Epithelial cell of esophagus (primary cell): Measurements from ENCODE around the gene CPA2.
"Not testable (repeated sequence)": the region's sequence is repeated elsewhere in the genome, so short reads cannot be mapped to it uniquely, and the experiment has no call there.

Experiments used
- DNase-seq: peaks from one replicate; pipeline ENCODE4 v3.0.0; 2010; ENCODE audit warnings: low read depth
- H3K4me3 ChIP-seq: 2 replicates; pipeline ENCODE4 v1.5.1; 2011; ENCODE audit warnings: mild to moderate bottlenecking, low read length, control low read depth
- CTCF ChIP-seq: IDR thresholded peaks from 2 replicates; pipeline ENCODE4 v1.5.1; 2011; ENCODE audit warnings: low read depth, mild to moderate bottlenecking, low read length, control low read depth, inconsistent platforms; ENCODE audit not compliant: insufficient read depth; ENCODE audit errors: missing control alignments

The CPA2 gene

DNA sequence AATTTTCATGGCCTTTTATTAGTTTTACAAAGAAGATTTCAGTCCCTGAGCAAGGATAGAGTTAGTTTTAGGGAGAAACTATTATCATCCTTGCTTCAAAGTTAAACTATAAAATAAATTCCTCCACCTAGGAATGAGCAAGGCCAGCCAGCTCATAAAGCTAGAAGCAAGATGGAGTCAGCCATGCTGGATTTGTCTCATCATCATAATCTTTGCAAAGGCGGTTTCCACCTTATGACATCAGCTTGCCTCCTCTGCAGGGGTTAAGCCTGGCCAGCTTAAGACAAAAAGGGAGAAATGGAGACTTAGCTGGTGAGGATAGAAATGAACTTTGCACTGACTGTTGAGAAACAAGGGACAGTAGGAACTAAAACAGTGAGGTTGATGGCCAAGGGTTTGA, 40.3 kb upstream of the CPA2 start:
- DNase-seq: no peak
- no peak overlapping the region for H3K4me3 ChIP-seq
- no peak for TF ChIP-seq CTCF

DNA sequence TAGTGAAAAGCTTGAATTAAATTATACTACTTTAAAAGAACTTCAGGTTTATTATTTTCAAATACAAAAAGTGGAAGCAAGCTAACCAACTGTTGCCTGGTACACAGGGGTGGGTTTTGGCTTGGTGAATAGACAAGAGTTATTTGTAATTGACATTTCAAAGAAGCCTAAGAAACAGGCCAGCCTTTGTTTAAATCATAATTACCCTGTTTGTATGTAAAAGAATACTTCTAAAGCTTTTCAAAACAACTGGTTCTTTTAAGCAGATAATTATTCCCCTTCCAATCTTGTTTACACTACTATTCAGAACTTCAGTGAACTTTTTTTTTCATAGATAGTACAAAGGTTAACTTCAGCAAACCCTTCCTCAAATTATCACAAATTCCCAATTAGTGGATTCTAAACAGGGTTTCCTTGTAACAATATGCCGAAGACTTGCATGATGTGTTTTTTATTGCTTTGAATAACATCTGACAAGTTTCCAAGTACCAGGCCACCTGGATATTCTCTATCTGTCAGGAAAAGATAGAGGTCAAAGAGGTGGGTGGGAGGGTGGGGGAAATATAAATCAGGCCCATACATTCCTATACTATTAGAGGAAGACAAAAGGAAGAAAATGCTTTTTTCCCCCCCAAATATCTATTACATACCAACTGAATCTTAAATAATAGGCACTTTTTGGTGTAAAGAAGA, 38.6 kb upstream of the CPA2 start:
- no peak for DNase-seq
- H3K4me3 ChIP-seq: no peak overlapping the region
- no peak for TF ChIP-seq CTCF

DNA sequence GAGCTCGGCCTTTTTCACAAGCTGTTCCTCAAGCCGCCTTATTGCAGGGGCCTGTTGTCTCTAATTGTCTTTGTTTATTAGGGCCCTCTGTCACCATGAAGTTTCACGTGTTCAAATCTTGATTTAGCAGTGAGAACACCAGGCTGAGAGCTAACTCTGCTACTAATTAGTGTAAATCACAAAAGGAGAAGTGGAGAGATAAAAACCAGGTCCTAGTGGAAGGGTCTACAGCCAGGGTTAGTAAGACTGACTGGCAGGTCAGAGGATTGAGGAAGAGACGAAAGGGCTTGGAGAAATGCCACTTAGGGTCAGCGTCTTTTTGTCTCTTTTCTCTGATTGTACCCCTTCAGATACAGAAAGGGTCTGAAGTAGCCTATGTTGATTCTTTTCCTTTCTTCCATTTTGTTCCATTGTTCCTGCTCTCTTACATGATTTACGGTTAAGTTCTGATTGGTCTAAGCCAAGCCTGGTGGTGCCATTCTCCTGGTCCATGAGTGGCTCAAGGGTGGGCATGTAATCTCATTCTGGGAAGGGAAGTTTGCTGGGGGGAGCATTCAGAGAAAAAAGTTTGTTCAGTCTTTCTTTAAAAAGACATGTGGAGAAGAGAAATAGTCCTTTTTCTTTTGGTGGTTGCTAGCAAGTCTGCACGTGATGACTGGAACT, 37.7 kb upstream of the CPA2 start:
- no peak overlapping the region for H3K4me3 ChIP-seq
- TF ChIP-seq CTCF: no peak
- DNase-seq: no peak

DNA sequence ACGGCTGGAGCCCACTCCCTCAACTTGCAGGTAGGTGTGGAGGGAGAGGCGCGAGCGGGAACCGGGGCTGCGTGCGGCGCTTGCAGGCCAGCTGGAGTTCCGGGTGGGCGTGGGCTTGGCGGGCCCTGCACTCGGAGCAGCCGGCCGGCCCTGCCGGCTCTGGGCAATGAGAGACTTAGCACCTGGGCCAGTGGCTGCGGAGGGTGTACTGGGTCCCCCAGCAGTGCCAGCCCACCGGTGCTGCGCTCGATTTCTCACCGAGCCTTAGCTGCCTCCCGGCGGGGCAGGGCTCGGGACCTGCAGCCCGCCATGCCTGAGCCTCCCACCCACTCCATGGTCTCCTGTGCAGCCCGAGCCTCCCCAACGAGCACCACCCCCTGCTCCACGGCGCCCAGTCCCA, 36.7 kb upstream of the CPA2 start:
- H3K4me3 ChIP-seq, DNase-seq: not testable (repeated sequence)

GRCh38 chr7:130231792-130232191, 34.9 kb upstream of the CPA2 start:
- no peak for TF ChIP-seq CTCF
- H3K4me3 ChIP-seq: no peak overlapping the region
- no peak for DNase-seq

GRCh38 chr7:130232209-130232608, 34.5 kb upstream of the CPA2 start:
- no peak for TF ChIP-seq CTCF

DNA sequence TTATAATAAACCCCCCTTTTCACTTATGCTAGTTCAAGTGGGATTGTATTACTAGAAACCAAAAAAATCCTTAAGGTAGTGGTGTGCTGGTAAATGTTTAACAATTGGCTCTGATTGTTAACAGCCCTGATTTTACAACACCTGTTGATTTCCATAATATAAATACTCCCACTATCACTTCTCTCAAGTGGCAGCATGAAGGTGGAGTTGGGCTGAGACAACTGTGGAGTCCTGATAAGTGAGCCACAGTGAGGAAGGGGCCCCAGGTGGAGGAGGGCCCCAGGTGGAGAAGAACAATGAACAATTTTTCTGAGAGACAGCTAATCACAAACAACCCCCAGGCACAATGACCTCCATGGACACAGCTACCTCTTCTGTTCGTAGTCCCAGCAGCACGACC, 32.6 kb upstream of the CPA2 start:
- H3K4me3 ChIP-seq: no peak overlapping the region
- no peak for DNase-seq
- no peak for TF ChIP-seq CTCF

More at GRCh38 chr7:130232209-130232608, 34.5 kb upstream of the CPA2 start:
- H3K4me3 ChIP-seq: no peak overlapping the region
- DNase-seq: no peak

GRCh38 chr7:130236361-130236760, 30.3 kb upstream of the CPA2 start:
- not testable (repeated sequence) for DNase-seq, H3K4me3 ChIP-seq
